Measurements from ENCODE around the gene ARHGEF16.

- TF ChIP-seq CTCF (IDR thresholded peaks at IDR 0.05), result no peak
- no peak for TF ChIP-seq POLR2A (IDR thresholded peaks at IDR 0.05)
- TF ChIP-seq EP300 (IDR thresholded peaks at IDR 0.05), result no peak
Observed at GRCh38 chr1:3498986-3499385, 44.5 kb downstream of the ARHGEF16 start.
